Trophoblast cell (in vitro differentiated cells and primary cell): ENCODE data around the gene GPR84.

Experiments used
- DNase-seq, 2 donors: peaks; one replicate each; pipeline ENCODE4 v3.0.0-alpha.2; 2016
- H2AFZ ChIP-seq: 2 replicates; pipeline ENCODE4 v1.6.1; 2013; ENCODE audit warnings: low read length, moderate library complexity, mild to moderate bottlenecking; ENCODE audit not compliant: insufficient read depth, poor library complexity
- H2AK5ac ChIP-seq: 2 replicates; pipeline ENCODE4 v1.6.1; 2013; ENCODE audit warnings: mild to moderate bottlenecking, low read length
- H2BK120ac ChIP-seq: 2 replicates; pipeline ENCODE4 v1.6.1; 2013; ENCODE audit warnings: low read length, mild to moderate bottlenecking, moderate library complexity; ENCODE audit not compliant: insufficient read depth, poor library complexity
- H2BK12ac ChIP-seq: 2 replicates; pipeline ENCODE4 v1.6.1; 2013; ENCODE audit warnings: mild to moderate bottlenecking, low read length, moderate library complexity
- H2BK5ac ChIP-seq: 2 replicates; pipeline ENCODE4 v1.6.1; 2013; ENCODE audit warnings: low read length, low read depth, moderate library complexity, mild to moderate bottlenecking; ENCODE audit not compliant: poor library complexity
- H3K14ac ChIP-seq: 2 replicates; pipeline ENCODE4 v1.6.1; 2013; ENCODE audit warnings: mild to moderate bottlenecking, low read length
- H3K18ac ChIP-seq: 2 replicates; pipeline ENCODE4 v1.6.1; 2013; ENCODE audit warnings: mild to moderate bottlenecking, low read length
- H3K23ac ChIP-seq: 2 replicates; pipeline ENCODE4 v1.6.1; 2013; ENCODE audit warnings: low read length
- H3K27ac ChIP-seq: 2 replicates; pipeline ENCODE4 v1.5.1; 2013; ENCODE audit warnings: low read depth, mild to moderate bottlenecking, inconsistent platforms, low read length, moderate library complexity
- H3K27me3 ChIP-seq: 2 replicates; pipeline ENCODE4 v1.6.1; 2013; ENCODE audit warnings: inconsistent platforms, mild to moderate bottlenecking, low read length, moderate library complexity; ENCODE audit not compliant: insufficient read depth
- H3K36me3 ChIP-seq, 2 experiments: 1 replicate in 1 of 2; 2 replicates in 1 of 2; pipeline ENCODE4 v1.6.1; 2013; ENCODE audit warnings: low read length in 2 of 2, mild to moderate bottlenecking in 2 of 2, moderate library complexity in 1 of 2; ENCODE audit not compliant: insufficient read depth in 2 of 2, control insufficient read depth in 1 of 2
- H3K4ac ChIP-seq: 2 replicates; pipeline ENCODE4 v1.6.1; 2013; ENCODE audit warnings: low read depth, mild to moderate bottlenecking, low read length, moderate library complexity
- H3K4me1 ChIP-seq, 2 experiments: 1 replicate in 1 of 2; 2 replicates in 1 of 2; pipeline ENCODE4 v1.6.1; 2013; ENCODE audit warnings: low read length in 2 of 2, mild to moderate bottlenecking in 2 of 2, moderate library complexity in 1 of 2; ENCODE audit not compliant: insufficient read depth in 2 of 2, control insufficient read depth in 1 of 2
- H3K4me2 ChIP-seq: 2 replicates; pipeline ENCODE4 v1.6.1; 2013; ENCODE audit warnings: inconsistent platforms, mild to moderate bottlenecking, low read length, moderate library complexity
- H3K4me3 ChIP-seq: 2 replicates; pipeline ENCODE4 v1.5.1; 2013; ENCODE audit warnings: mild to moderate bottlenecking, low read depth, low read length, inconsistent platforms
- H3K79me1 ChIP-seq: one replicate; pipeline ENCODE4 v1.6.1; 2013; ENCODE audit warnings: low read length
- H3K79me2 ChIP-seq: 2 replicates; pipeline ENCODE4 v1.6.1; 2013; ENCODE audit warnings: low read length, mild to moderate bottlenecking; ENCODE audit not compliant: control insufficient read depth, insufficient read depth, poor library complexity
- H3K9ac ChIP-seq: 2 replicates; pipeline ENCODE4 v1.6.1; 2013; ENCODE audit warnings: mild to moderate bottlenecking, low read length
- H3K9me3 ChIP-seq: 2 replicates; pipeline ENCODE4 v1.6.1; 2013; ENCODE audit warnings: low read depth, mild to moderate bottlenecking, control low read depth, inconsistent platforms, low read length; ENCODE audit not compliant: insufficient read depth
- H4K12ac ChIP-seq: 2 replicates; pipeline ENCODE4 v1.6.1; 2013; ENCODE audit warnings: low read depth, mild to moderate bottlenecking, low read length, moderate library complexity
- H4K8ac ChIP-seq: 2 replicates; pipeline ENCODE4 v1.6.1; 2013; ENCODE audit warnings: low read depth, mild to moderate bottlenecking, low read length, moderate library complexity
- H4K91ac ChIP-seq: one replicate; pipeline ENCODE4 v1.6.1; 2013; ENCODE audit warnings: low read depth, mild to moderate bottlenecking, low read length, moderate library complexity
- WGBS: extraction: QIAGEN DNeasy Blood & Tissue Kit; methylation state at CpG from one replicate; pipeline ENCODE4 v1.1.7; 2013; ENCODE audit warnings: missing lambda C conversion rate; ENCODE audit not compliant: insufficient read length, insufficient coverage; ENCODE audit errors: extremely low coverage; 5-methylcytosine and 5-hydroxymethylcytosine counted together

The GPR84 gene

DNA sequence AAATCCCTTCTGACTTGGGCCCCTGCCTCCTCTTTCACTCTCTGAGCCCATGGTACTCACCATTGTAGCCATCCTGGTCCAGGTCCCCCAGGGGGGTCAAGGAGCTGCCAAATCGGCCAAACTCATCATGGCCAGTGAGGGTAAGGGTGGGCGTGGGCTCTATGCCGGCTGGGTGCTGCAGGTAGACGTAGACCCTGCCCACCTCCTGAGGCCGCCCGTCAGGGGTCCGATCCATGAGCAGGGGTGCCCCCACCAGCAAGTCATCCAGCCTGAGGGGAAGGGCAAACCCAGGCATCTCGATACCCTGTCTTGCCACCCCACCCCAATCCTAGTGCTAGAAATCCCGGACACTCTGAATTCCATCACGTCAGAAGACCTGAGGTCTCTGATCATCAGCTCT is 40.8 kb upstream of the GPR84 start:
- Histone ChIP-seq H3K23ac (no peak overlapping the region), H3K79me1 (no peaks in the 10 kb centered on the region), H3K4me3 (no peak overlapping the region), H3K27me3 (no peaks in the 10 kb centered on the region), H3K4me1 (no peaks in the 10 kb centered on the region), H2AFZ (no peak overlapping the region), H3K4me2 (no peak overlapping the region), H4K91ac (no peak overlapping the region), H3K14ac (no peak overlapping the region), H3K79me2 (no peaks in the 10 kb centered on the region), H3K4ac (no peak overlapping the region), H2BK12ac (no peak overlapping the region), H3K18ac (no peak overlapping the region), H3K9me3 (peaks cover 2% of the 10 kb centered on the region), H2BK5ac (no peak overlapping the region), H3K27ac (no peak overlapping the region), H2BK120ac (no peak overlapping the region), H3K36me3 (peaks cover 73 to 77% of the 10 kb centered on the region in 2 experiments), H3K9ac (no peak overlapping the region), H4K8ac (no peak overlapping the region), H2AK5ac (no peak overlapping the region), H4K12ac (no peak overlapping the region)
- DNase-seq, result no peak
- WGBS, result no CpG with 5 or more reads among the region's 10 CpGs

DNA sequence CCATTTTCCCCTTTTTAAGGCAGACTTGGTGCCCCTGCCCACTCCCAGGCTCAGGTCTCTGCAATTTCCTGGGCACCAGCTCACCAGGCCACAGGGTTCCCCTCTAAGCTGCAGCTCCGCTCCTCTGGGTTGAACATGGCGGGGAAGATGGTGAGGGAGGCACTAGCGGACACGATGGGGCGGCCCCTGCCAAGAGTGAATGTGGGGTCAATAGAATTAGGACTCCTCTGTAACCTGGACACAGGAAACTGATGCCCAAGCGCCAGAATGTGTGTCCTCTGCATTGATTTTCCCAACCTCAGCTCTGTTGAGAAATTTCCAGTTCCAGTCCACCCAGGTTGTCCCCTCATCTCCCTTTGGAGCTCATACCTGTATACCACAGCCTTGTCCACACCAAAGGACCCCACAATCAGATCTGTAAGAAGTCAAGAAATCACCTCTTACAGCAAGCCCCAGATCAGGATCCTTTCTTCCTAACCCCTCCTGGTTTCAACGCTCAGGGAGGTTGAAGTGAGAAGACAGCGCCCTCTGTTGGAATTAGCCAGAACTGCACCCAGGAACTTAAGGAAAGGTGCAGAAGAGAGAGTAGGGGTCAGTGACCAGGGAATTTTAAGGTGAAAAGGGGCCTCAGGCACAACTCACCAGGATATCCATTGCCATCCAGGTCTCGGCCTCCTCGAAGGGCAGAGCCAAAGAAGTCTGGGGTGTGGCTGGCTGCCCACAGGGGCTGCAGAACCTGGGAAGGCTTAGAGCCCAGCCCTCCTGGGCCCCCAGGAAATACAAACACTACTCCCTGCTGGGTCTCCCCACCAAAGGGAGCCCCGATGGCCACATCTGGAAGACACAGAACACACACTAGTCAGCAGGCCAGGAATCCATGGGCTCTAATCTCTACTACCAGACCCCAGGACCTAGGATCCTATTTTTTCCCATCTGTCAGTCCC is 40.0 kb upstream of the GPR84 start:
- no peaks in the 10 kb centered on the region for H3K79me2 ChIP-seq
- no peak overlapping the region for H4K91ac ChIP-seq
- H2BK120ac ChIP-seq, result no peak overlapping the region
- no peak overlapping the region for H3K4me3 ChIP-seq
- H4K12ac ChIP-seq, result no peak overlapping the region
- H3K9ac ChIP-seq, result no peak overlapping the region
- H3K18ac ChIP-seq, result no peak overlapping the region
- H3K23ac ChIP-seq, result no peak overlapping the region
- no peaks in the 10 kb centered on the region for H3K79me1 ChIP-seq
- WGBS, result no CpG with 5 or more reads among the region's 11 CpGs
- no peak overlapping the region for H3K14ac ChIP-seq
- no peak overlapping the region for H2AFZ ChIP-seq
- peak; percentile 47 to 81 for DNase-seq
- H3K9me3 ChIP-seq, result peaks cover 2% of the 10 kb centered on the region
- H3K4me1 ChIP-seq, result no peaks in the 10 kb centered on the region
- no peaks in the 10 kb centered on the region for H3K27me3 ChIP-seq
- H3K27ac ChIP-seq, result no peak overlapping the region
- peaks cover 75 to 80% of the 10 kb centered on the region in 2 experiments for H3K36me3 ChIP-seq
- H3K4me2 ChIP-seq, result no peak overlapping the region
- no peak overlapping the region for H3K4ac ChIP-seq
- no peak overlapping the region for H2AK5ac ChIP-seq
- H2BK5ac ChIP-seq, result no peak overlapping the region
- no peak overlapping the region for H4K8ac ChIP-seq
- no peak overlapping the region for H2BK12ac ChIP-seq

DNA sequence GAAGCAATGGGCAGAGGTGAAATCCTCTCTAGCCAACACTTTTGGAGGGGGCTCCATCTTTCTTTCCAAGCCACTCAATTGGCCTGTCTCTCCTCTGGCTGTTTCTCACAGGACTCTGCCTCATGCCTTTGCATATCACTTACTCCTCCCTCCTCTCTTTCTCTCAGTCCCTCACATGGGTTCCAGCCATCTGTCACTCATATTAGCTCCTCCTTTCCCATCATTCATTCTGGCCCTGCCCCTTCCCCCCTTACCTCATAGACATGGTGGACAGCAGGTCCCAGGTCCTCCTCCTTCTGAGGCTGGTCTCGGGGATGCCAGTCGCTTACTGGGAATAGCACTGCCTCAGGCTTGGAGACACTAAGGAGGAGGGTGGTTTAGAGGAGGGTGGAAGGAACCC is 36.8 kb upstream of the GPR84 start:
- H3K27me3 ChIP-seq, result no peaks in the 10 kb centered on the region
- H3K79me1 ChIP-seq, result no peaks in the 10 kb centered on the region
- H4K8ac ChIP-seq, result no peak overlapping the region

DNA sequence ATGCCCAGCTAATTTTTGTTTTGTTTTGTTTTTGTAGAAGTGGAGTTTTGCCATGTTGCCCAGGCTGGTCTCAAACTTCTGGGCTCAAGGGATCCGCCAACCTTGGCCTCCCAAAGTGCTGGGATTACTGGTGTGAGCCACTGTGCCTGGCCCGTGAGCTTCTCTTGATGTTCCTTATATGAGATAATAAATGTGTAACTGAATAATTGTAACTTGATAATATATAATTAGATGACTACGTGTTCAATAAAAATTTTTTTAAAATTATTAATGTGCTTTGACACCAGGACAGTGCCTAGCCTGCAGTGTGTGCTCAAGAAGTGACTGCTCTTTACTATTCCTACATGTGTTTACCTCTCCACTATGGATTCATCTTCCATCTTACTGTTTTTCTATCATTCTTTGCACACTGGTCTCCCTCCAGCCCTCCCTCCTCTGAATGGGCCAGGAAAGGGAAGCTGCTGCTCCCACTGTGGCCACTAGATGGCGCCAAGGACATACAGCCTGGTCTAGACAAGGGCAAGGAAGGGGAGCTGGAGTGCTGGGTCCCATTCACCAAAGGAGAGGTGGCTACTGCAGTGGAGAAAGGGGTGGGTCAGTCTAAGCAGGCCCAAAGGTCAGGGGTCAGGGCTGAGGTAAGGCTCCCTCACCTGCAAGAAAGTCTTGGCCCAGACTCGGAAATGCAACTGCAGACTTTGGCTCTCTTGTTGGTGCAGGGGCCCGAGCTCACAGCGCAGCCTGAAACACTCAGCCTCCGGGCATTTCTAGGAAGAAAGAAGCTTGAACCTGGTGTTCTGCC is 34.9 kb upstream of the GPR84 start:
- Histone ChIP-seq H4K12ac (no peak overlapping the region), H3K9ac (no peak overlapping the region), H3K4me1 (no peaks in the 10 kb centered on the region), H4K8ac (no peak overlapping the region), H3K18ac (no peak overlapping the region), H2AFZ (no peak overlapping the region), H2AK5ac (no peak overlapping the region), H2BK5ac (no peak overlapping the region), H3K27ac (no peak overlapping the region), H3K79me1 (no peaks in the 10 kb centered on the region), H3K4me2 (no peak overlapping the region), H2BK120ac (no peak overlapping the region), H3K4ac (no peak overlapping the region), H2BK12ac (no peak overlapping the region), H3K79me2 (no peaks in the 10 kb centered on the region), H3K23ac (no peak overlapping the region), H3K14ac (no peak overlapping the region), H3K36me3 (peaks cover 68 to 77% of the 10 kb centered on the region in 2 experiments), H3K9me3 (no peaks in the 10 kb centered on the region), H3K27me3 (no peaks in the 10 kb centered on the region), H4K91ac (no peak overlapping the region), H3K4me3 (no peak overlapping the region)
- peak; percentile 87 to 95 for DNase-seq
- WGBS, result no CpG with 5 or more reads among the region's 8 CpGs

More for the DNA sequence above, 36.8 kb upstream of the GPR84 start:
- H3K4ac ChIP-seq, result no peak overlapping the region
- H3K9ac ChIP-seq, result no peak overlapping the region
- no peak for DNase-seq
- H3K4me1 ChIP-seq, result no peaks in the 10 kb centered on the region
- H4K91ac ChIP-seq, result no peak overlapping the region
- peaks cover 73 to 77% of the 10 kb centered on the region in 2 experiments for H3K36me3 ChIP-seq
- WGBS, result no CpG with 5 or more reads among the region's 2 CpGs
- no peak overlapping the region for H2AK5ac ChIP-seq
- H2BK120ac ChIP-seq, result no peak overlapping the region
- H3K4me3 ChIP-seq, result no peak overlapping the region
- H2AFZ ChIP-seq, result no peak overlapping the region
- no peak overlapping the region for H2BK5ac ChIP-seq
- no peaks in the 10 kb centered on the region for H3K9me3 ChIP-seq
- no peak overlapping the region for H2BK12ac ChIP-seq
- H3K23ac ChIP-seq, result no peak overlapping the region
- H3K27ac ChIP-seq, result no peak overlapping the region
- H4K12ac ChIP-seq, result no peak overlapping the region
- no peaks in the 10 kb centered on the region for H3K79me2 ChIP-seq
- H3K14ac ChIP-seq, result no peak overlapping the region
- H3K4me2 ChIP-seq, result no peak overlapping the region
- no peak overlapping the region for H3K18ac ChIP-seq
